Measurements from ENCODE around the gene FOXA3.

Gene FOXA3

GRCh38 chr19:45863840-45864628 is at the start of gene FOXA3:
Gene FOXA3 (plus strand): TSS chr19:45864326. CDS start chr19:45864457, 131 bp downstream.
- peak; percentile 84 for DNase-seq

GRCh38 chr19:45814851-45815480 is 49.2 kb upstream of the FOXA3 start, which contains the start of gene RSPH6A:
Gene RSPH6A (minus strand): TSS chr19:45815308. CDS start chr19:45815176, 132 bp downstream.
- DNase-seq: no peak

- no peak for DNase-seq
Observed at GRCh38 chr19:45815481-45816216, 48.5 kb upstream of the FOXA3 start.

- DNase-seq: no peak
Observed at GRCh38 chr19:45816236-45817009, 47.7 kb upstream of the FOXA3 start.

- DNase-seq: peak; percentile 99
Observed at GRCh38 chr19:45817010-45817724, 47.0 kb upstream of the FOXA3 start.

- no peak for DNase-seq
Observed at GRCh38 chr19:45817725-45818301, 46.3 kb upstream of the FOXA3 start.

- DNase-seq: no peak
Observed at GRCh38 chr19:45819769-45820168, 44.4 kb upstream of the FOXA3 start.

GRCh38 chr19:45820413-45821102 is 43.6 kb upstream of the FOXA3 start:
- no peak for DNase-seq

GRCh38 chr19:45821103-45821521 is 43.0 kb upstream of the FOXA3 start:
- no peak for DNase-seq

- DNase-seq: no peak
Observed at GRCh38 chr19:45821570-45821969, 42.6 kb upstream of the FOXA3 start.

GRCh38 chr19:45822716-45823115 is 41.4 kb upstream of the FOXA3 start:
- DNase-seq: no peak

GRCh38 chr19:45823182-45823581 is 40.9 kb upstream of the FOXA3 start:
- DNase-seq: no peak

- no peak for DNase-seq
Observed at GRCh38 chr19:45824041-45824471, 40.1 kb upstream of the FOXA3 start.

- no peak for DNase-seq
Observed at GRCh38 chr19:45824531-45825262, 39.4 kb upstream of the FOXA3 start.

GRCh38 chr19:45825263-45825605 is 38.9 kb upstream of the FOXA3 start:
- no peak for DNase-seq

- no peak for DNase-seq
Observed at GRCh38 chr19:45825917-45826893, 37.9 kb upstream of the FOXA3 start.

- no peak for DNase-seq
Observed at GRCh38 chr19:45826934-45827333, 37.2 kb upstream of the FOXA3 start.

GRCh38 chr19:45827459-45828093 is 36.5 kb upstream of the FOXA3 start:
- DNase-seq: no peak

- DNase-seq: no peak
Observed at GRCh38 chr19:45828523-45828922, 35.6 kb upstream of the FOXA3 start.
